CD14-positive monocyte (primary cell): Measurements from ENCODE around the gene PLEKHA7. TPM values are rescaled to one million over a fixed set of nuclear protein-coding genes. Genes with fewer than 3 reads are reported as not detected.

ENCODE experiments used
- DNase-seq, 3 donors: peaks; one replicate each; pipeline ENCODE4 v3.0.0-alpha.2; 2011 to 2022
- H2AFZ ChIP-seq: 2 replicates; pipeline ENCODE4 v1.6.0; 2012; ENCODE audit warnings: mild to moderate bottlenecking, low read depth, low read length, inconsistent platforms; ENCODE audit not compliant: insufficient read depth, poor library complexity, severe bottlenecking
- H3K27ac ChIP-seq, 2 donors: 1 replicate in 1 of 2; 2 replicates in 1 of 2; pipeline ENCODE4 v1.5.1; 2012 to 2013; ENCODE audit warnings: low read length in 2 of 2, control low read depth in 1 of 2, inconsistent platforms in 1 of 2, low read depth in 1 of 2, mild to moderate bottlenecking in 1 of 2
- H3K27me3 ChIP-seq, 2 donors: one replicate each; pipeline versions ENCODE4 v1.6.0 to v1.6.1; 2011 to 2013; ENCODE audit warnings: low read length in 2 of 2; ENCODE audit not compliant: control insufficient read depth in 2 of 2, insufficient read depth in 2 of 2
- H3K36me3 ChIP-seq, 2 donors: replicated peaks in 1 of 2; 1 replicate in 1 of 2; 2 replicates in 1 of 2; pipeline versions ENCODE4 v1.5.1 to v1.6.1; 2012 to 2013; ENCODE audit warnings: low read length in 2 of 2, control low read depth in 1 of 2, inconsistent platforms in 1 of 2, mild to moderate bottlenecking in 1 of 2; ENCODE audit not compliant: insufficient read depth in 2 of 2, control insufficient read depth in 1 of 2
- H3K4me1 ChIP-seq, 2 donors: 1 replicate in 1 of 2; 2 replicates in 1 of 2; pipeline versions ENCODE4 v1.5.1 to v1.6.1; 2012 to 2013; ENCODE audit warnings: low read length in 2 of 2, control low read depth in 1 of 2, inconsistent platforms in 1 of 2, mild to moderate bottlenecking in 1 of 2, moderate library complexity in 1 of 2; ENCODE audit not compliant: insufficient read depth in 2 of 2, control insufficient read depth in 1 of 2
- H3K4me2 ChIP-seq: replicated peaks from 2 replicates; pipeline ENCODE3; 2012; ENCODE audit warnings: low read length, moderate library complexity, mild to moderate bottlenecking; ENCODE audit not compliant: poor library complexity, severe bottlenecking; ENCODE audit errors: extremely low read depth
- H3K4me3 ChIP-seq, 3 experiments: fragments of 200-600 bp in 1 of 3; sonication (generic) in 1 of 3; replicated peaks in 1 of 3; 1 replicate in 2 of 3; 2 replicates in 1 of 3; pipeline ENCODE4 v1.5.1; 2011 to 2013; ENCODE audit warnings: low read length in 3 of 3, mild to moderate bottlenecking in 3 of 3, control low read depth in 2 of 3, low read depth in 2 of 3, inconsistent platforms in 1 of 3, moderate library complexity in 1 of 3
- H3K79me2 ChIP-seq: 2 replicates; pipeline ENCODE4 v1.6.0; 2012; ENCODE audit warnings: mild to moderate bottlenecking, control low read depth, inconsistent platforms, low read length, moderate library complexity; ENCODE audit not compliant: insufficient read depth
- H3K9ac ChIP-seq: 2 replicates; pipeline ENCODE4 v1.6.0; 2017; ENCODE audit warnings: low read length, mild to moderate bottlenecking; ENCODE audit not compliant: insufficient read depth, poor library complexity, severe bottlenecking
- H3K9me3 ChIP-seq, 2 donors: replicated peaks in 1 of 2; 1 replicate in 1 of 2; 2 replicates in 1 of 2; pipeline versions ENCODE4 v1.5.1 to v1.6.1; 2012 to 2013; ENCODE audit warnings: low read length in 2 of 2, control low read depth in 1 of 2; ENCODE audit not compliant: control insufficient read depth in 1 of 2, insufficient read depth in 1 of 2
- H4K20me1 ChIP-seq: 2 replicates; pipeline ENCODE4 v1.6.0; 2012; ENCODE audit warnings: mild to moderate bottlenecking, low read length, control low read depth, moderate library complexity; ENCODE audit not compliant: insufficient read depth
- H3K27ac Mint-ChIP-seq, 7 donors: one replicate each; pipeline ENCODE4 v1.8.0; 2020; ENCODE audit warnings: mild to moderate bottlenecking in 7 of 7, mixed read lengths in 7 of 7, moderate library complexity in 6 of 7, inconsistent platforms in 2 of 7
- H3K27me3 Mint-ChIP-seq, 3 donors: one replicate each; pipeline ENCODE4 v1.8.0; 2021 to 2022; ENCODE audit warnings: low read depth in 3 of 3, mild to moderate bottlenecking in 3 of 3, mixed read lengths in 3 of 3, moderate library complexity in 3 of 3, inconsistent platforms in 1 of 3
- H3K36me3 Mint-ChIP-seq, 2 donors: one replicate each; pipeline ENCODE4 v1.8.0; 2020; ENCODE audit warnings: mixed read lengths in 2 of 2, inconsistent platforms in 1 of 2, mild to moderate bottlenecking in 1 of 2
- H3K4me1 Mint-ChIP-seq: one replicate; pipeline ENCODE4 v1.8.0; 2020; ENCODE audit warnings: mild to moderate bottlenecking, mixed read lengths
- H3K4me3 Mint-ChIP-seq, 2 donors: one replicate each; pipeline ENCODE4 v1.8.0; 2020; ENCODE audit warnings: mild to moderate bottlenecking in 2 of 2, mixed read lengths in 2 of 2, moderate library complexity in 1 of 2
- H3K9me3 Mint-ChIP-seq, 7 donors: one replicate each; pipeline ENCODE4 v1.8.0; 2020 to 2022; ENCODE audit warnings: mixed read lengths in 7 of 7, mild to moderate bottlenecking in 6 of 7, moderate library complexity in 6 of 7, inconsistent platforms in 2 of 7
- CTCF ChIP-seq: fragments of 200-600 bp; IDR thresholded peaks from one replicate; pipeline ENCODE4 v1.8.0; 2022; ENCODE audit warnings: antibody characterized with exemption, mild to moderate bottlenecking
- WGBS: methylation state at CpG from one replicate; pipeline ENCODE4 v1.1.5; 2013; ENCODE audit warnings: missing lambda C conversion rate; ENCODE audit not compliant: insufficient coverage; 5-methylcytosine and 5-hydroxymethylcytosine counted together
- intact Hi-C, 2 donors: fragments of 100-400 bp; cut with micrococcal nuclease; formaldehyde crosslinking; loops; one replicate each; pipeline versions ENCODE4 v1.15.0 to v1.15.1; 2023
- polyA plus RNA-seq, 3 donors: library from polyadenylated mRNA; depleted of rRNA in 1 of 3; unstranded in 2 of 3; stranded (reverse) in 1 of 3; fragments of 300-500 nt in 2 of 3; fragments of >200 nt in 1 of 3; fragmentation: Illumina TruSeq in 2 of 3; gene quantifications; 1 replicate in 2 of 3; 2 replicates in 1 of 3; pipeline ENCODE4 v1.2.3, GENCODE V29; 2012 to 2021

Gene PLEKHA7
- polyA plus RNA-seq, 3 donors = 0.05 to 0.92 (median 0.22) TPM

- no peaks in the 10 kb centered on the region for H3K9me3 ChIP-seq
- intact Hi-C loops = no loop called here
- 75% methylated on average over 2 of the region's 2 CpGs for WGBS
- H3K4me1 ChIP-seq = no peaks in the 10 kb centered on the region
- Mint-ChIP-seq H3K36me3 (no peaks in the 10 kb centered on the region), H3K9me3 (peaks cover under 1 to 8% (median 3%) of the 10 kb centered on the region in 7 donors), H3K4me3 (peak overlapping the region in 1 of 2 donors; percentile 50), H3K27me3 (peaks cover 2 to 5% (median 3%) of the 10 kb centered on the region in 3 donors), H3K4me1 (peaks cover 2% of the 10 kb centered on the region), H3K27ac (no peak overlapping the region)
- no peaks in the 10 kb centered on the region for H3K36me3 ChIP-seq
- H4K20me1 ChIP-seq = no peaks in the 10 kb centered on the region
- no peaks in the 10 kb centered on the region for H3K27me3 ChIP-seq
- TF ChIP-seq CTCF = no peak
- H3K4me2 ChIP-seq = no peak overlapping the region
- no peak overlapping the region for H3K4me3 ChIP-seq
- no peak overlapping the region for H2AFZ ChIP-seq
- no peaks in the 10 kb centered on the region for H3K79me2 ChIP-seq
- H3K27ac ChIP-seq = no peak overlapping the region
- no peak for DNase-seq
- H3K9ac ChIP-seq = no peak overlapping the region
Measured at GRCh38 chr11:16846305-16846704, 167.9 kb downstream of the PLEKHA7 start.

GRCh38 chr11:16844268-16844771 lies 169.9 kb downstream of the PLEKHA7 start:
- Histone ChIP-seq H3K4me2 (no peak overlapping the region), H3K4me3 (no peak overlapping the region), H4K20me1 (no peaks in the 10 kb centered on the region), H3K4me1 (no peaks in the 10 kb centered on the region), H2AFZ (no peak overlapping the region), H3K9ac (no peak overlapping the region), H3K27me3 (no peaks in the 10 kb centered on the region), H3K79me2 (no peaks in the 10 kb centered on the region), H3K27ac (no peak overlapping the region), H3K9me3 (no peaks in the 10 kb centered on the region), H3K36me3 (no peaks in the 10 kb centered on the region)
- no peak for TF ChIP-seq CTCF
- Mint-ChIP-seq H3K9me3 (peaks cover 2 to 8% (median 5%) of the 10 kb centered on the region in 7 donors), H3K36me3 (no peaks in the 10 kb centered on the region), H3K4me1 (peaks cover 2% of the 10 kb centered on the region), H3K27ac (no peak overlapping the region), H3K4me3 (no peak overlapping the region), H3K27me3 (peaks cover 2 to 5% (median 3%) of the 10 kb centered on the region in 3 donors)
- DNase-seq = no peak
- intact Hi-C loops = no loop called here
- WGBS = 100% methylated on average over 1 of the region's 1 CpG
